Neural cell (in vitro differentiated cells): ENCODE data around the gene MORC3. TPM values are rescaled to one million over a fixed set of nuclear protein-coding genes. Genes with fewer than 3 reads are reported as not detected.
"Not testable (repeated sequence)": the region's sequence is repeated elsewhere in the genome, so short reads cannot be mapped to it uniquely, and the experiment has no call there.

Experiments used
- H2AFZ ChIP-seq: fragments of 200-600, 300-800 bp; sonication (generic), shearing (Covaris generic); 2 replicates; pipeline ENCODE4 v1.6.0; 2014; ENCODE audit warnings: low read depth, mild to moderate bottlenecking, antibody characterized with exemption, low read length, moderate library complexity
- H3F3A ChIP-seq: fragments of 200-600 bp; shearing (Covaris generic); 2 replicates; pipeline ENCODE4 v1.6.1; 2016; ENCODE audit warnings: mild to moderate bottlenecking, moderate library complexity, mixed read lengths, antibody characterized with exemption, low read length; ENCODE audit not compliant: insufficient read depth, poor library complexity, severe bottlenecking
- H3K27ac ChIP-seq: fragments of 200-600, 300-800 bp; sonication (generic), shearing (Covaris generic); 2 replicates; pipeline ENCODE4 v1.5.1; 2014; ENCODE audit warnings: mild to moderate bottlenecking, low read length, moderate library complexity
- H3K27me3 ChIP-seq: fragments of 300-800, 200-600 bp; sonication (generic), shearing (Covaris generic); 2 replicates; pipeline ENCODE4 v1.6.0; 2014; ENCODE audit warnings: mild to moderate bottlenecking, low read depth, low read length, moderate library complexity; ENCODE audit not compliant: insufficient read depth
- H3K36me3 ChIP-seq: fragments of 300-800, 200-600 bp; sonication (generic), shearing (Covaris generic); 2 replicates; pipeline ENCODE4 v1.5.1; 2014; ENCODE audit warnings: mild to moderate bottlenecking, antibody characterized with exemption, low read length, moderate library complexity; ENCODE audit not compliant: insufficient read depth
- H3K4me2 ChIP-seq: fragments of 300-800, 200-600 bp; sonication (generic), shearing (Covaris generic); 2 replicates; pipeline ENCODE4 v1.6.0; 2014; ENCODE audit warnings: mild to moderate bottlenecking, low read length
- H3K4me3 ChIP-seq: fragments of 300-800, 200-600 bp; sonication (generic), shearing (Covaris generic); 2 replicates; pipeline ENCODE4 v1.5.1; 2014; ENCODE audit warnings: mild to moderate bottlenecking, low read length, moderate library complexity
- H3K79me2 ChIP-seq: fragments of 200-600 bp; shearing (Covaris generic); replicated peaks from 2 replicates; pipeline ENCODE4 v1.6.0; 2014; ENCODE audit warnings: mild to moderate bottlenecking, low read length, moderate library complexity; ENCODE audit not compliant: insufficient read depth
- H3K9ac ChIP-seq: fragments of 300-800, 200-600 bp; sonication (generic), shearing (Covaris generic); 2 replicates; pipeline ENCODE4 v1.6.1; 2016; ENCODE audit warnings: mild to moderate bottlenecking, low read length, mixed read lengths
- H3K9me2 ChIP-seq: fragments of 200-600 bp; shearing (Covaris generic); 2 replicates; pipeline ENCODE4 v1.6.1; 2016; ENCODE audit warnings: mild to moderate bottlenecking, low read length, mixed read lengths; ENCODE audit not compliant: insufficient read depth
- H3K9me3 ChIP-seq: fragments of 200-600, 300-800 bp; sonication (generic), shearing (Covaris generic); 2 replicates; pipeline ENCODE4 v1.6.1; 2016; ENCODE audit warnings: mild to moderate bottlenecking, mixed run types, low read length, moderate library complexity, mixed read lengths
- H4K20me1 ChIP-seq: fragments of 200-600 bp; shearing (Covaris generic); 2 replicates; pipeline ENCODE4 v1.6.1; 2016; ENCODE audit warnings: mild to moderate bottlenecking, mixed run types; ENCODE audit not compliant: insufficient read depth
- RAD21 ChIP-seq: fragments of 450-650 bp; conservative IDR thresholded peaks from 2 replicates; pipeline ENCODE4 v1.6.1; 2014; ENCODE audit warnings: antibody characterized with exemption, mild to moderate bottlenecking, moderate library complexity
- TAF1 ChIP-seq: IDR thresholded peaks from 2 replicates; pipeline ENCODE4 v1.6.1; 2012; ENCODE audit warnings: low read depth
- polyA plus RNA-seq: library from polyadenylated mRNA; depleted of rRNA; stranded (reverse); fragments of >200 nt; gene quantifications from 2 replicates; pipeline ENCODE4 v1.2.3, GENCODE V29; 2014
- TF ChIP-seq, protein P1 (sequence below): fragments of 450-650 bp; IDR thresholded peaks from 2 replicates; pipeline ENCODE4 v1.5.1; 2014; ENCODE audit warnings: antibody characterized with exemption, mild to moderate bottlenecking, moderate library complexity; ENCODE audit not compliant: poor library complexity, severe bottlenecking
- TF ChIP-seq, protein P2 (sequence below): IDR thresholded peaks from 2 replicates; pipeline ENCODE4 v1.6.1; 2012; ENCODE audit warnings: borderline replicate concordance

Gene MORC3
- polyA plus RNA-seq, 1 donor from 2014 or later: 65.4 TPM

DNA sequence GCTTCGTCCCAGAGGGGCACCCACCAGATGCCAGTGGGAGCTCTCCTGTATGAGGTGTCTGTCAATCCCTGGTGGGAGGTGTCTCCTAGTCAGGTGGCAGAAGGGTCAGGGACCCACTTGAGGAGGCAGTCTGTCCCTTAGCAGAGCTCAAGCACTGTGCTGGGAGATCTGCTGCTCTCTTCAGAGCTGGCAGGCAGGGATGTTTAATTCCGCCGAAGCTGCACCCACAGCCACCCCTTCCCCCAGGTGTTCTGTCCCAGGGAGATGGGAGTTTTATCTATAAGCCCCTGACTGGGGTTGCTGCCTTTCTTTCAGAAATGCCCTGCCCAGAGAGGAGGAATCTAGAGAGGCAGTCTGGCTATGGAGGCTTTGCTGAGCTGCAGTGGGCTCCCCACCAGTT, 4.0 kb upstream of the MORC3 start:
- H3K4me2 ChIP-seq, H3K4me3 ChIP-seq, H3K27me3 ChIP-seq, H3K9me3 ChIP-seq, H3K9ac ChIP-seq, H4K20me1 ChIP-seq, H3K9me2 ChIP-seq, H3K79me2 ChIP-seq, H2AFZ ChIP-seq, H3F3A ChIP-seq, H3K27ac ChIP-seq, H3K36me3 ChIP-seq: not testable (repeated sequence)

DNA sequence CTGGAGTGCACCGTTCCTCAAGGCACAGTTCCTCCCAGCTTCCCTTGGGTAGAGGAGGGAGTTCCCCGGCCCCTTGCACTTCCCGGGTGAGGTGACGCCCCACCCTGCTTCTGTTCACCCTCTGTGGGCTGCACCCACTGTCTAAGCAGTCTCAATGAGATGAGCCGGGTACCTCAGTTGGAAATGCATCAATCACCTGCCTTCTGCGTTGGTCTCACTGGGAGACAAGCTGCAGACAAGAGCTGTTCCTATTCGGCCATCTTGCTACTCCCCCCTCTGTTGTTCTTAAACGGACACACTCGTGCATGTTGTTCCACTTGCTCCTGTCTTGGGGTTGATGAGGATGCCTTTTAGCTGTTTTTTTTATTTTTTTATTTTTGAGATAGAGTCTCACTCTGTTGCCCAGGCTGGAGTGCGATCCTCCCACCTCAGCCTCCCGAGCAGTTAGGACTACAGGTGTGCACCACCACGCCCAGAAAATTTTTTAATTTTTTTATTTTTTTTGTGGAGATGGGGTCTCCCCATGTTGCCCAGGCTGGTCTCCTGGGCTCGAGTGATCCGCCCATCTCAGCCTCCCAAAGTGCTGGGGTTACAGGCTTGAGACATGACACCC, 3.0 kb upstream of the MORC3 start:
- Histone ChIP-seq H3K9ac (no peak overlapping the region), H3K9me2 (no peaks in the 10 kb centered on the region), H3K79me2 (peaks cover 15% of the 10 kb centered on the region), H3K4me2 (no peak overlapping the region), H3K9me3 (no peaks in the 10 kb centered on the region), H3K27ac (no peak overlapping the region), H3K36me3 (no peaks in the 10 kb centered on the region), H4K20me1 (no peaks in the 10 kb centered on the region), H3F3A (no peaks in the 10 kb centered on the region), H2AFZ (no peak overlapping the region), H3K4me3 (no peak overlapping the region), H3K27me3 (no peaks in the 10 kb centered on the region)
- TF ChIP-seq, protein P1, sequence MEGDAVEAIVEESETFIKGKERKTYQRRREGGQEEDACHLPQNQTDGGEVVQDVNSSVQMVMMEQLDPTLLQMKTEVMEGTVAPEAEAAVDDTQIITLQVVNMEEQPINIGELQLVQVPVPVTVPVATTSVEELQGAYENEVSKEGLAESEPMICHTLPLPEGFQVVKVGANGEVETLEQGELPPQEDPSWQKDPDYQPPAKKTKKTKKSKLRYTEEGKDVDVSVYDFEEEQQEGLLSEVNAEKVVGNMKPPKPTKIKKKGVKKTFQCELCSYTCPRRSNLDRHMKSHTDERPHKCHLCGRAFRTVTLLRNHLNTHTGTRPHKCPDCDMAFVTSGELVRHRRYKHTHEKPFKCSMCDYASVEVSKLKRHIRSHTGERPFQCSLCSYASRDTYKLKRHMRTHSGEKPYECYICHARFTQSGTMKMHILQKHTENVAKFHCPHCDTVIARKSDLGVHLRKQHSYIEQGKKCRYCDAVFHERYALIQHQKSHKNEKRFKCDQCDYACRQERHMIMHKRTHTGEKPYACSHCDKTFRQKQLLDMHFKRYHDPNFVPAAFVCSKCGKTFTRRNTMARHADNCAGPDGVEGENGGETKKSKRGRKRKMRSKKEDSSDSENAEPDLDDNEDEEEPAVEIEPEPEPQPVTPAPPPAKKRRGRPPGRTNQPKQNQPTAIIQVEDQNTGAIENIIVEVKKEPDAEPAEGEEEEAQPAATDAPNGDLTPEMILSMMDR: no peak
- TF ChIP-seq RAD21 (no peak), TAF1 (no peak)
- TF ChIP-seq, protein P2, sequence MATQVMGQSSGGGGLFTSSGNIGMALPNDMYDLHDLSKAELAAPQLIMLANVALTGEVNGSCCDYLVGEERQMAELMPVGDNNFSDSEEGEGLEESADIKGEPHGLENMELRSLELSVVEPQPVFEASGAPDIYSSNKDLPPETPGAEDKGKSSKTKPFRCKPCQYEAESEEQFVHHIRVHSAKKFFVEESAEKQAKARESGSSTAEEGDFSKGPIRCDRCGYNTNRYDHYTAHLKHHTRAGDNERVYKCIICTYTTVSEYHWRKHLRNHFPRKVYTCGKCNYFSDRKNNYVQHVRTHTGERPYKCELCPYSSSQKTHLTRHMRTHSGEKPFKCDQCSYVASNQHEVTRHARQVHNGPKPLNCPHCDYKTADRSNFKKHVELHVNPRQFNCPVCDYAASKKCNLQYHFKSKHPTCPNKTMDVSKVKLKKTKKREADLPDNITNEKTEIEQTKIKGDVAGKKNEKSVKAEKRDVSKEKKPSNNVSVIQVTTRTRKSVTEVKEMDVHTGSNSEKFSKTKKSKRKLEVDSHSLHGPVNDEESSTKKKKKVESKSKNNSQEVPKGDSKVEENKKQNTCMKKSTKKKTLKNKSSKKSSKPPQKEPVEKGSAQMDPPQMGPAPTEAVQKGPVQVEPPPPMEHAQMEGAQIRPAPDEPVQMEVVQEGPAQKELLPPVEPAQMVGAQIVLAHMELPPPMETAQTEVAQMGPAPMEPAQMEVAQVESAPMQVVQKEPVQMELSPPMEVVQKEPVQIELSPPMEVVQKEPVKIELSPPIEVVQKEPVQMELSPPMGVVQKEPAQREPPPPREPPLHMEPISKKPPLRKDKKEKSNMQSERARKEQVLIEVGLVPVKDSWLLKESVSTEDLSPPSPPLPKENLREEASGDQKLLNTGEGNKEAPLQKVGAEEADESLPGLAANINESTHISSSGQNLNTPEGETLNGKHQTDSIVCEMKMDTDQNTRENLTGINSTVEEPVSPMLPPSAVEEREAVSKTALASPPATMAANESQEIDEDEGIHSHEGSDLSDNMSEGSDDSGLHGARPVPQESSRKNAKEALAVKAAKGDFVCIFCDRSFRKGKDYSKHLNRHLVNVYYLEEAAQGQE: no peak

DNA sequence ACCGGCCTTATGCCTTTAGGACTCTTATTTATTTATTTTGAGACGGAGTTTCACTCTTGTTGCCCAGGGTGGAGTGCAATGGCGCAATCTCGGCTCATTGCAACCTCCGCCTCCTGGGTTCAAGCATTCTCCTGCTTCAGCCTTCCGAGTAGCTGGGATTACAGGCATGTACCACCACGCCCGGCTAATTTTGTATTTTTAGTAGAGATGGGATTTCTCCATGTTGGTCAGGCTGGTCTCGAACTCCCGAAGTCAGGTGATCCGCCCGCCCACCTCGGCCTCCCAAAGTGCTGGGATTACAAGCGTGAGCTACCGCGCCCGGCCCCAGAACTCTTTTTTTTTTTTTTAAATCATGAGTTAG, 611 bp upstream of the MORC3 start:
- H3K27ac ChIP-seq: peak overlapping the region; percentile 91
- H2AFZ ChIP-seq: peak overlapping the region; percentile 61
- H3K9ac ChIP-seq: peak overlapping the region; percentile 67

More for the DNA sequence above, 611 bp upstream of the MORC3 start:
- not testable (repeated sequence) for H3F3A ChIP-seq, H3K36me3 ChIP-seq, H4K20me1 ChIP-seq, H3K27me3 ChIP-seq, H3K9me2 ChIP-seq, H3K9me3 ChIP-seq, H3K4me2 ChIP-seq
- H3K79me2 ChIP-seq: peaks cover 39% of the 10 kb centered on the region
- peak overlapping the region; percentile 98 for H3K4me3 ChIP-seq
